RCC 7860 (cell line): ENCODE measurements around the gene CCR1.
A peak's percentile ranks its signal among the peaks of the same experiment; 100 is the strongest.
"Not testable (repeated sequence)": the region's sequence is repeated elsewhere in the genome, so short reads cannot be mapped to it uniquely, and the experiment has no call there.

Source experiments
- DNase-seq: peaks from one replicate; pipeline ENCODE4 v3.0.0-alpha.2; 2015; ENCODE audit warnings: low spot score
- FAIRE-seq: peaks from 2 replicates; lab custom pipeline; 2012; peaks lifted over from hg19 to GRCh38; lab: Jason Lieb, UNC

Gene CCR1

DNA sequence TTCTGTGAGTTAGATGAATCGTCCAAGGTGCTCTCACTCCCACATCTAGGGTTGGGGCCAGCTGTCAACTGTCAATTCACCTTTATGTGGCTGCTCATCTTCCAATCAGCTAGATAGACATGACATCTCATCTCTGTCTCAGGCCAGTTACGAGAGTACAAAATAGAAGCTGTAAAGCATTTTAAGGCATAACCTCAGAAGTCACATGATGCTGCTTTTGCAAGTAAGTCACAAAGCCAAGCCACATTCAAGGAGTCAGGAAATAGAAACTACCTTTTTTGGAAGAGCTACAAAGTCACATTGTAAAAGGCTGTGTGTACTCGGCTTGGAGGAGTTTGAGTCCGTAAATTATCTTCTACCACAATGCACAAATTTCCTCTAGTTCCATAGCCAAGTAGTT, 5.1 kb upstream of the CCR1 start:
- FAIRE-seq (no peak), DNase-seq (no peak)

GRCh38 chr3:46212101-46212500, 4.0 kb upstream of the CCR1 start:
- DNase-seq, result no peak
- no peak for FAIRE-seq

DNA sequence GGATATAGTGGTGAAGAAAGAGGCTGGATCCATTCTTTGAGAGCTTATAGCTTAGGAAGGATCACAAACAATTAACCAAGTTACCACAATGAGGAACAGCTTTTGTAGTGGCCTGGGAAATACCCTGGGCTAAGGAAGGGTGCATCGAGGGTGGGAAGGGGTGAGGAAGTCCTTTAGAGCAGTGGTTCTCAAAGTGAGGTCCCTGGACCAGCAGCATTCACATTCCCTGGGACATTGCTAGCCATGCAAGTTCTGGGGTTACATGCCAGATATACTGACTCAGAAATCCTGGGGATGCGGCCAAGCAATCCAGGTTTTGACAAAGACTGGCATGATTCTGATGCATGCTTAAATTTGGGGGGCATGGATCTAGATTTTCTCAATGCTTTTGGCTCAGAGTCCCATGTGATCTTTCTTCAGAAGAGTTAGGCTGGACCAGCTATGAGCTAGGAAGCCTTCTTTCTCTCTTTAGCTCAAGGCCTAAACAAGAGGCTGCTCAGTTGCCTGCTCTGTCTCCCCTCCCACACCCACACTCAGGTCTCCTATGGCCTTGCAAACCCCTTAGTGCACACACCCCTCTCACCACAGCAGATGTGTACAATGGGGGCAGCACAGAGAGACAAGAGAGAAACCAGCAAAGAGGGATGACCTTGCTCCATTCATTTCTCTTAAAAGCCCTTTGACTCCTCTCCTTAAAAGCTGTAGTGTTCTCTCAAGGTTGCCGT, 1.8 kb upstream of the CCR1 start:
- FAIRE-seq (no peak), DNase-seq (no peak)

- no peak for FAIRE-seq
- no peak for DNase-seq
Observed at GRCh38 chr3:46209053-46209452, 940 bp upstream of the CCR1 start.

DNA sequence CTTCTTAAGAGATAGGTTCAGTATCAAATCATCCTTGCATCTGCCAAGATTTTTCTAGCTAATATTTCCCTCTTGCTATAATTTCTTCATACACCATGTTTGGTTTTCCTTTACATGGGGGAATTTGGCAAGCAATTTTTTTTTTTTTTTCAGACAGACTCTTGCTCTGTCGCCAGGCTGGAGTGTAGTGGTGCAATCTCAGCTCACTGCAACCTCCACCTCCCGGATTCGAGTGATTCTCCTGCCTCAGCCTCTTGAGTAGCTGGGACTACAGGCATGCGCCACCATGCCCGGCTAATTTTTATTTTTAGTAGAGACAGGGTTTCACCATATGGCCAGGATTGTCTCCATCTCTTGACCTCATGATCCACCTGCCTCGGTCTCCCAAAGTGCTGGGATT, 599 bp downstream of the CCR1 start:
- DNase-seq, FAIRE-seq: not testable (repeated sequence)

GRCh38 chr3:46206282-46207015, 1.7 kb downstream of the CCR1 start:
- DNase-seq, result no peak
- no peak for FAIRE-seq

GRCh38 chr3:46205286-46205960, 2.7 kb downstream of the CCR1 start:
- no peak for FAIRE-seq
- no peak for DNase-seq

DNA sequence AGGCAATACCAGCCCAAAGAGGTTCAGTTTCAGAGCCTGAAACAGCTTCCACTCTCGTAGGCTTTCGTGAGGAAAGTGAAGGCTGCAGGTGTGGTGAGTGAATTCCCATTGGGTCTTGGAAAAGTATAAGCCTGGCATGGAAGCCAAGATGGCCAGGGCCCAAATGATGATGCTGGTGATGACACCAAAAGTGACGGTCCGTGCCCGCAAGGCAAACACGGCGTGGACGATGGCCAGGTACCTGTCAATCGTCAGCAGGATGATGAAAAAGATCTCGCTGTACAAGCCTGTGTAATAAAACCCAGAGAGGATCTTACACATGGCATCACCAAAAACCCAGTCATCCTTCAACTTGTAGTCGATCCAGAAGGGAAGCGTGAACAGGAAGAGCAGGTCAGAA, 4.4 kb downstream of the CCR1 start:
- no peak for DNase-seq
- FAIRE-seq, result no peak

GRCh38 chr3:46202535-46202934, 5.6 kb downstream of the CCR1 start:
- no peak for FAIRE-seq
- DNase-seq, result no peak

DNA sequence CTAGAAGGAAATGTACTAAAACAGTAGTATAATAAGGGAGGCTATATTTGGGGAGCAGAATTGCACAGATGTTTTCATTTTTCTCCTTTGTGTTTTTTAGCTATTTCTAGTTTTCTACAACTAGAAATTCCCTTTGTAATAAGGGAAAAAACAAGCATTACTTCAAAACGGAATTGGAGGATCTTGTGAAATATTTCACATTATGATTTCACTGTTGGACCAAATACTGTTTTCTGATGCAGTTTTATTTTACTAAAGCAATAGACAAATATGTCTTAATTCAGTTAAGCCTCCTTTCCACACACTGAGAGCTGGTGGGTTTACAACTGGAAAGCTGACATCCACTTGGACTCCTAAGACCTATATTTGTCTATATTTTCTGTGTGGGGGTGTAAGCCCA, 7.3 kb downstream of the CCR1 start:
- FAIRE-seq (no peak), DNase-seq (no peak)

DNA sequence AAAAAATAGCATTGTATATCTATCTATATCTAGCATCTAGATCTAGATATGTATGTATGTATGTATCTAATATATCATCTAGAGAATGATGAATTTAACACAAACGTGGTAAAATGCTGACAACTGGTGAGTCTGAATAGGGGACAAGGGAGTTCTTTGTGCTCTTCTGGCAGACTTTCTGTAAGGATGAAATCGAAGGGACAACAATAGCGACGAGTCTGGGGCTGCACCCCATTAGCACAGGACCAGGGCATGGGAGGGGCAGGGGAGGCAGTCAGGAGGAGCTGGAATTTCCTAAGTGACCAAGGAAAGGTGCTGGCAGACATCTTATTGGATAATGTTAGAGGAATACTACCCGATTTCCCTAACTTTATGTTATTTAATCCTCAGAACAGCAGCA, 7.9 kb downstream of the CCR1 start:
- FAIRE-seq (no peak), DNase-seq (no peak)

DNA sequence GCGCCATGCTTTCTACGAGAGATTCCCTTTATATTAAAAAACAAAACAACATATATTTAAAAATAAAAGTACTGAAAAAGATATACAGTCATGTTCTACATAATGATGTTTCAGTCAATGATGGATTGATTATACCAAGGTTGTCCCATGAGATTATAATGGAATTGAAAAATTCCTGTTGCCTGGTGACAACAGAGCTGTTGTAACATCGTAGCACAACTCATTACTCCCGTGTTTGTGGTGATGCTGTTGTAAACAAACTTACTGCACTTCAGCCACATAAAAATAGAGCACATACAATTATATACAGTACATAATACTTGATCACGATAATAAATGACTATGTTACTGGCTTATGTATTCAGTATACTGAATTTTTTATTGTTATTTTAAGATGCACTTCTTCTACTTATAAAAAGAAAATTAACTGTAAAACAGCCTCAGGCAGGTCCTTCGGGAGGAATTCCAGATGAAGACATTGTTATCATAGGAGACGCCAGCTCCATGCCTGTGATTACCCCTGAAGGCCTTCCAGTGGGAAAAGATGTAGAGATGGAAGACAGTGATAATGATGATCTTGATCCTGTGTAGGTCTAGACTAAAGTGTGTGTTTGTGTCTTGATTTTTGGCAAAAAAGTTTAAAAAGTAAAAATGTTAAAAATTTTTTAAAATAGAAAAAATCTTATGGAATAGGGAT, 11.7 kb downstream of the CCR1 start:
- DNase-seq (no peak), FAIRE-seq (no peak)

DNA sequence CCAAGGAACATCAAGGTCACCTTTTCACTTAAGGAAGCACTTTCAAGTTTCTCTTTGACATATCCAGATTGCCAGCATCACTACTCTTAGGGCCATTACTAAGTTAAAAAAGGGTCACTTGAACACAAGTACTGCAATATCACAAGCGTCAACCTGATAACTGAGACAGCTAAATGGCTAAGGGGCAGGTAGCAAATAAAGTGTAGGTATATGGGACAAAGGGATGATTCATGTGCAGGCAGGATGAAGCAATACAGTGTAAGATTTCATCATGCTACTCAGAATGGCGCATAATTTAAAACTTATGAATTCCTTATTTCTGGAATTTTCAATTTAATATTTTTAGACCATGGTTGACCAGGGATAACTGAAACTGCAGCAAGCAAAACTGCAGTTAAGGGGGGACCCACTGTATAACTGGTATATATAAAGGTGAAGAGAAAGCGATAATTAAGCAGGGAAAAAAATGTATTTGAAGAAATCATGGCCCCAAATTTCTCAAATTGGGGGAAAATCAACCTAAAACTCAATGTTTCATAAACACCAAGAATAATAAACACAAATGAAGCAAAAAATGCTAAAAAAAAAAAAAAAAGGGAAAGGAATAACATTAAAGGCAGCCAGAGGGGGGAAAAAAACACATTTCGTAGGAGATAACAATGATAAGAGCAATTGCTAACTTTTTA, 13.1 kb downstream of the CCR1 start:
- FAIRE-seq (no peak), DNase-seq (no peak)

DNA sequence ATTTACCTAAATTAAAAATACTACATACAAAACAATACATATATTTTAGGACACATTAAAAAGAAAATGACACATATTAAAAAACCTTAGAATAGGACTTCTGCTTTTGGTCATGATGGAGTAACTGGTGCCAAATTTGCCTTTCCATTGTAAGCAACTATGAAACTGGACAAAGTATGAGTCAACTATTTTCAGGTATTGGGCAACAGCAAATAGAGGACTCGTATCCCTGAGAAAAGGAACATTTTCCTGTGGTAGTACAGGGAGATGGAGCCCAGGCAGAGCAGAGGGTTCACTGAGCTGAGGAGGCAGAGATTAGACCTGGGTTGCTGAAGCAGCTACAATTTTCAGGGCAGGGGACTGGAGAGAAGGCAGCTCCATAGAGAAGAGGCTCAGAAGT, 14.7 kb downstream of the CCR1 start:
- FAIRE-seq, result no peak
- no peak for DNase-seq

- FAIRE-seq, result no peak
- no peak for DNase-seq
Observed at GRCh38 chr3:46192939-46193338, 15.2 kb downstream of the CCR1 start.

- DNase-seq (no peak), FAIRE-seq (no peak)
Observed at GRCh38 chr3:46191730-46192129, 16.4 kb downstream of the CCR1 start.

DNA sequence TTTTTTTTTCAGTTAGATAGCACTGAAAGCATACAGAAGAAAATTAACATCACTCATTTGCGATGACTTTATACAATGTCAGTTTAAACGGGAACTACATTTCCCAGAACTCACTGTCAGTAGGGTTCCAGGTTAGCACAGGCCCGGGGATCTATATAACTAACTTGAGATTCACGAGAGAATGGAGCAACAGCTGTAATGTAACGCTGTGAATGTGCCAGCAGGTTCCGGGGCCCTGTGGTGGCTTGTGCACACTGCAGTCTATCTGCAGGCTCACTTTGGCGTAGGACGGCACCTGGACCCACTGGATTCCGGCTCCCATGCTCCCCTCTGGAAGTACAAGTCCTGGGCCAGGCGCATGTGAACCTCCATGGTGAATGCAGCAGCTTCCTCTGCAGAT, 19.4 kb downstream of the CCR1 start:
- DNase-seq (no peak), FAIRE-seq (no peak)

DNA sequence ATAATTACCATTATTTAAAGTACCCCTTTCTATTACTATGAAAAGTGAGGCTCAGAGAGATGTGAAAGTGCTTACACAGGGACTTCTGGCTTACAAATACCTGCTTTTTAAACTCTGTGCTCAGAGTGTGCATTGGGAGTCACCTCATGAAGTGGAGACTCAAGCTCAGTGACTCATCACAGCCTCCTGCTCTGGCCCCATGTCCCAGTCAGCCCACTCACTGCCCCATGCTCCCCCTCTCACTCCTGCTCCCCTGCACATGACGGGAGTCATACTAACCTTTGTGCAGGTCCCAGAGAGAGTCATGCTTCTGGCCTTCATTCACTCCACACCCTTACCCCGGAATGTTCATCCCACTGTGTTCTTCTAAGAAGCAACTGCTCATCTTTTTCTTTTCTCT, 20.2 kb downstream of the CCR1 start:
- DNase-seq, result peak; percentile 64
- peak; percentile 11 for FAIRE-seq

- no peak for FAIRE-seq
- DNase-seq, result no peak
Observed at GRCh38 chr3:46187341-46187700, 20.8 kb downstream of the CCR1 start.

- peak; percentile 39 for DNase-seq
- peak; percentile 81 for FAIRE-seq
Observed at GRCh38 chr3:46186471-46187340, 21.4 kb downstream of the CCR1 start.
